ENCODE measurements around the gene ASCC3.

ASCC3 gene

GRCh38 chr6:100775667-100776066 lies 105.5 kb downstream of the ASCC3 start:
- H3K4me2 ChIP-seq (ENCODE audit: insufficient read depth, low read length) = no peak overlapping the region
- H3K4me1 ChIP-seq (ENCODE audit: insufficient read depth, low read length) = no peaks in the 10 kb centered on the region
- no peak overlapping the region for H3K4me3 ChIP-seq (ENCODE audit: low read depth in 1 of 2, low read length in 2 of 2)
- H3K36me3 ChIP-seq (ENCODE audit: insufficient read depth, low read length) = peaks cover 2% of the 10 kb centered on the region; the same call in 1 of the 2 replicates
- H3K27ac ChIP-seq (ENCODE audit: low read length) = no peak overlapping the region
- DNase-seq = no peak
- TF ChIP-seq CTCF (IDR thresholded peaks at IDR 0.05; ENCODE audit: borderline replicate concordance, extremely low read depth, low read length, poor library complexity, severe bottlenecking) (peak; percentile 32), EZH2 (IDR thresholded peaks at IDR 0.05; ENCODE audit: borderline replicate concordance, low read depth, low read length, severe bottlenecking) (no peak)
- H4K20me1 ChIP-seq (ENCODE audit: insufficient read depth, low read length) = no peaks in the 10 kb centered on the region
- no peak overlapping the region for H2AFZ ChIP-seq (ENCODE audit: low read depth, low read length)
- H3K9ac ChIP-seq (ENCODE audit: low read depth, low read length) = no peak overlapping the region
- H3K27me3 ChIP-seq (ENCODE audit: insufficient read depth, low read length, poor library complexity) = no peaks in the 10 kb centered on the region
- no peaks in the 10 kb centered on the region for H3K9me3 ChIP-seq (ENCODE audit: insufficient read depth, low read length, severe bottlenecking)
- H3K79me2 ChIP-seq (ENCODE audit: insufficient read depth, low read length) = no peaks in the 10 kb centered on the region
- ATAC-seq (ENCODE audit: insufficient read depth, low read depth) = no peak

DNA sequence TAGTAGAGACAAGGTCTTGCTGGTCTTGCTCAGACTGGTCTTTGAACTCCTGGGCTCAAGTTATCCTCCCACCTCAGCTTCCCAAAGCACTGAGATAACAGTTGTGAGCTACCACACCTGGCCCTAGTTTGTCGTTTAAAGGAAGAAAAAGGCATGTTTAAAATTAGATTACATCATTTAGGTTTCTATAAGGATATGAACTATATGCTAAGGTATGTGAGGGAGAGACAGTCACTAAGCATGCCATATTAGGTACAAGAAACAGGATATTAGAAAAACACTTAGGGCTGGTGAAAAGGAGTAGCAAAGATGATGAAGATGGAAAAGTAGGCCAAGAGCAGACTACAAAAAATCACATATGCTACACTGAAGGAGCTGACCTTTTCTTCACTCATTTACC lies 106.4 kb downstream of the ASCC3 start:
- Histone ChIP-seq H3K27me3 (ENCODE audit: insufficient read depth, low read length, poor library complexity) (no peaks in the 10 kb centered on the region), H4K20me1 (ENCODE audit: insufficient read depth, low read length) (no peaks in the 10 kb centered on the region), H3K4me3 (ENCODE audit: low read depth in 1 of 2, low read length in 2 of 2) (no peak overlapping the region), H3K4me1 (ENCODE audit: insufficient read depth, low read length) (no peaks in the 10 kb centered on the region), H3K36me3 (ENCODE audit: insufficient read depth, low read length) (no peaks in the 10 kb centered on the region; the same call in 1 of the 2 replicates), H3K27ac (ENCODE audit: low read length) (no peak overlapping the region), H2AFZ (ENCODE audit: low read depth, low read length) (no peak overlapping the region), H3K79me2 (ENCODE audit: insufficient read depth, low read length) (no peaks in the 10 kb centered on the region), H3K9me3 (ENCODE audit: insufficient read depth, low read length, severe bottlenecking) (no peaks in the 10 kb centered on the region), H3K9ac (ENCODE audit: low read depth, low read length) (no peak overlapping the region), H3K4me2 (ENCODE audit: insufficient read depth, low read length) (no peak overlapping the region)
- TF ChIP-seq CTCF (IDR thresholded peaks at IDR 0.05; ENCODE audit: borderline replicate concordance, extremely low read depth, low read length, poor library complexity, severe bottlenecking) (no peak), EZH2 (IDR thresholded peaks at IDR 0.05; ENCODE audit: borderline replicate concordance, low read depth, low read length, severe bottlenecking) (no peak)
- no peak for ATAC-seq (ENCODE audit: insufficient read depth, low read depth)
- no peak for DNase-seq

- no peak for ATAC-seq (ENCODE audit: insufficient read depth, low read depth)
These were observed 112.2 kb downstream of the ASCC3 start for GRCh38 chr6:100768816-100769351.

More at GRCh38 chr6:100768816-100769351, 112.2 kb downstream of the ASCC3 start:
- H3K79me2 ChIP-seq (ENCODE audit: insufficient read depth, low read length) = no peaks in the 10 kb centered on the region
- H2AFZ ChIP-seq (ENCODE audit: low read depth, low read length) = no peak overlapping the region
- TF ChIP-seq EZH2 (IDR thresholded peaks at IDR 0.05; ENCODE audit: borderline replicate concordance, low read depth, low read length, severe bottlenecking) (no peak), CTCF (IDR thresholded peaks at IDR 0.05; ENCODE audit: borderline replicate concordance, extremely low read depth, low read length, poor library complexity, severe bottlenecking) (no peak)
- H4K20me1 ChIP-seq (ENCODE audit: insufficient read depth, low read length) = no peaks in the 10 kb centered on the region
- H3K9ac ChIP-seq (ENCODE audit: low read depth, low read length) = no peak overlapping the region
- no peaks in the 10 kb centered on the region for H3K27me3 ChIP-seq (ENCODE audit: insufficient read depth, low read length, poor library complexity)
- DNase-seq = no peak
- no peak overlapping the region for H3K4me2 ChIP-seq (ENCODE audit: insufficient read depth, low read length)
- no peak overlapping the region for H3K27ac ChIP-seq (ENCODE audit: low read length)
- peaks cover 17% of the 10 kb centered on the region for H3K9me3 ChIP-seq (ENCODE audit: insufficient read depth, low read length, severe bottlenecking)
- no peak overlapping the region for H3K4me3 ChIP-seq (ENCODE audit: low read depth in 1 of 2, low read length in 2 of 2)
- H3K36me3 ChIP-seq (ENCODE audit: insufficient read depth, low read length) = peaks cover 43% of the 10 kb centered on the region
- H3K4me1 ChIP-seq (ENCODE audit: insufficient read depth, low read length) = no peaks in the 10 kb centered on the region
